ENCODE measurements around the gene DDX42. TPM values are rescaled to one million over a fixed set of nuclear protein-coding genes. Genes with fewer than 3 reads are reported as not detected.
A peak's percentile ranks its signal among the peaks of the same experiment; 100 is the strongest.

DDX42 gene
- total and polyA plus RNA-seq, 2 of the 13 experiments (the other 11 are each of a cell fraction or from before 2014, with no cell fraction given): 87.2 to 92.9 TPM

DNA sequence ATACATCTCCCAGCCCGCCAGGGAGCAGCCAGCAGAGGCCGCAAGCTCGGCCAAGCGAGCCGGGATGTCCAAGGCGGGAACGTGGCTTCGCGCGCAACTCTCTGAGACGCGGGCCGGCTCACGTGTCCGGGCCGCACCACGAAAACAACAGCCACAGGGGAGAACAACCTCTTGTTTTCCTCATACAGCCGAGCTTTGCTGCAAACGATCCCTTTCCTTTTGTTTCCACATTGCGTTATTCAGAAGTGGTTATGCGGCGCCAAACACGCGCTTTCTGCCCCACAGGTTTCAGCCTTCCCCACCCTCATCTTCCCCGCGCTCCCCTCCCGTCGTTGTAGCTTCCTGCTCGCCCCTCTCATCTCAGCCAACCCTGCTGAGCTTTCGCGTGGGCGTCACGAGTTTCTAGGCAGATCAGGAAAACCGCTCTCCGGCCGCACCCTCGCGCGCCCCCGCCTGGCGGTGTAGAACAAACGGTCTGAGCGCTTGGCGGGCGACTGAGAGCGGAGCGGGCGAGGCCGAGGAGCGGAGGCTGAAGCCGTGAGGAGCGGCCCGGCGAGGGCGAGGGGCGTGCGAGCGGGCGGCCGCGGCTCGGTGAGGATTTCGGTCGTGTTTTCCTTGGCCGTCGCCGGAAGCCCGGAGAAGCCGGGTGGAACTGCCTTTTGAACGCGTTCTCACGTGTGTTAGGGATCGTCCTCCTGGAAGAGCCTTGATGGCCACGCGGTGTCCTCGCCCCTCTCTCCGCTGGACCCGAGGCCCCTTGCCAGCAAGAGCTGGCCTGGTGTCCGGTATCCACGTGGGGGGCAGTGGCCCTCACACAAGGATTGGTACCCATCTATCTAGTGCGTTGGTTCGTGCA is 75.1 kb downstream of the DDX42 start (continued):
- TF ChIP-seq, protein P1, sequence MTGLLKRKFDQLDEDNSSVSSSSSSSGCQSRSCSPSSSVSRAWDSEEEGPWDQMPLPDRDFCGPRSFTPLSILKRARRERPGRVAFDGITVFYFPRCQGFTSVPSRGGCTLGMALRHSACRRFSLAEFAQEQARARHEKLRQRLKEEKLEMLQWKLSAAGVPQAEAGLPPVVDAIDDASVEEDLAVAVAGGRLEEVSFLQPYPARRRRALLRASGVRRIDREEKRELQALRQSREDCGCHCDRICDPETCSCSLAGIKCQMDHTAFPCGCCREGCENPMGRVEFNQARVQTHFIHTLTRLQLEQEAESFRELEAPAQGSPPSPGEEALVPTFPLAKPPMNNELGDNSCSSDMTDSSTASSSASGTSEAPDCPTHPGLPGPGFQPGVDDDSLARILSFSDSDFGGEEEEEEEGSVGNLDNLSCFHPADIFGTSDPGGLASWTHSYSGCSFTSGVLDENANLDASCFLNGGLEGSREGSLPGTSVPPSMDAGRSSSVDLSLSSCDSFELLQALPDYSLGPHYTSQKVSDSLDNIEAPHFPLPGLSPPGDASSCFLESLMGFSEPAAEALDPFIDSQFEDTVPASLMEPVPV (CRISPR knock-in tag; IDR thresholded peaks at IDR 0.05): peak; percentile 48; the same call in 1 of the 2 replicates
- TF ChIP-seq ETV6 (CRISPR knock-in tag; conservative IDR thresholded peaks at IDR 0.05) (no peak), ATF7 (IDR thresholded peaks at IDR 0.05) (peak; percentile 66), ATF7 (CRISPR knock-in tag; IDR thresholded peaks at IDR 0.05) (no peak), NFYC (CRISPR knock-in tag; IDR thresholded peaks at IDR 0.05) (peak; percentile 80), ZNF589 (CRISPR knock-in tag; conservative IDR thresholded peaks at IDR 0.05) (no peak)
- TF ChIP-seq, protein P2, sequence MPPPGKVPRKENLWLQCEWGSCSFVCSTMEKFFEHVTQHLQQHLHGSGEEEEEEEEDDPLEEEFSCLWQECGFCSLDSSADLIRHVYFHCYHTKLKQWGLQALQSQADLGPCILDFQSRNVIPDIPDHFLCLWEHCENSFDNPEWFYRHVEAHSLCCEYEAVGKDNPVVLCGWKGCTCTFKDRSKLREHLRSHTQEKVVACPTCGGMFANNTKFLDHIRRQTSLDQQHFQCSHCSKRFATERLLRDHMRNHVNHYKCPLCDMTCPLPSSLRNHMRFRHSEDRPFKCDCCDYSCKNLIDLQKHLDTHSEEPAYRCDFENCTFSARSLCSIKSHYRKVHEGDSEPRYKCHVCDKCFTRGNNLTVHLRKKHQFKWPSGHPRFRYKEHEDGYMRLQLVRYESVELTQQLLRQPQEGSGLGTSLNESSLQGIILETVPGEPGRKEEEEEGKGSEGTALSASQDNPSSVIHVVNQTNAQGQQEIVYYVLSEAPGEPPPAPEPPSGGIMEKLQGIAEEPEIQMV (CRISPR knock-in tag; IDR thresholded peaks at IDR 0.05; ENCODE audit: low read depth): no peak

DNA sequence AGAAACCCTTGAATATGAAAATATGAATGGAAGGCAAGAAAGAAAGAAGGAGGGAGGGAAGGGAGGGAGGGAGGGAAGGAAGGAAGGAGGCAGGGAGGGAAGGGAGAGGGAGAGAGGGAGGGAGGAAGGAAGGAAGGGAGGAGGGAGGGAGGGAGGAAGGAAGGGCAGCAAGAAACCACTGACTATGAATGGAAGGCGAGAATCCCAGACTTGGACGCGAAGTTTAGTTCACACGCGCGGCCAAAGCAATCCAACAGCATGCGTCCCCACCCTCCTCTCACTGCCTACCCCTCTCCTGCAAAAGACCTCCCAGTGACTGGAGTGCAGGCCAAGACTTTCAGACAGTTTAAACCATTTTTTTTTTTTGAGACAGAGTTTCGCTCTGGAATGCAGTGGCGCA is 76.4 kb downstream of the DDX42 start:
- TF ChIP-seq PCBP1 (IDR thresholded peaks at IDR 0.05; ENCODE audit: borderline replicate concordance, low read depth, low read length): 0 out of 2 replicates have a peak, but pooled peaks have one; percentile 81
- TF ChIP-seq AGO2 (optimal IDR thresholded peaks at IDR 0.05; ENCODE audit: low read depth, low read length): no peak
- 0 out of 2 replicates have a peak, but pooled peaks have one; percentile 23 for TF ChIP-seq ZBTB38 (CRISPR knock-in tag; IDR thresholded peaks at IDR 0.05)
- Histone ChIP-seq H3K27me3 (ENCODE audit: control insufficient read depth in 1 of 2, insufficient read depth in 2 of 2, low read length in 2 of 2) (no peaks in the 10 kb centered on the region), H3K9ac (ENCODE audit: insufficient read depth, low read depth, low read length) (no peak overlapping the region), H3K27ac (ENCODE audit: extremely low read length, insufficient read depth, low read length) (no peak overlapping the region), H4K20me1 (ENCODE audit: insufficient read depth, low read length) (no peaks in the 10 kb centered on the region), H2AFZ (ENCODE audit: low read length) (no peak overlapping the region), H3K4me1 (ENCODE audit: insufficient read depth, low read length) (peaks cover 44% of the 10 kb centered on the region), H3K9me3 (ENCODE audit: low read length) (no peaks in the 10 kb centered on the region), H3K36me3 (replicated peaks in 1 of 2; ENCODE audit: control insufficient read depth in 1 of 2, insufficient read depth in 2 of 2, low read length in 2 of 2) (no peaks in the 10 kb centered on the region), H3K4me2 (ENCODE audit: low read depth, low read length) (no peak overlapping the region), H3K79me2 (ENCODE audit: insufficient read depth, low read length) (no peaks in the 10 kb centered on the region), H3K4me3 (replicated peaks in 1 of 3; ENCODE audit: insufficient read depth in 1 of 3, low read depth in 2 of 3, low read length in 3 of 3) (no peak overlapping the region)
- DNase-seq (ENCODE audit: low spot score) (no peak), ATAC-seq (no peak), FAIRE-seq (no peak)
- ChIA-PET CTCF (ENCODE audit: low intra/inter-chr PET ratio, low total read pairs) (no interaction called here), POLR2A (no interaction called here)
- BruUV-seq (replicated peaks): no TSS peak
- intact Hi-C loops (cut with micrococcal nuclease; ENCODE audit: unreplicated experiment): no loop called here
- in situ Hi-C loops (cut with HindIII; ENCODE audit: extremely low pct_ligation_motif_present, low pct_unique_long_range_greater_than_20kb): no loop called here
- WGBS (ENCODE audit: low lambda C conversion rate): 80% methylated on average over 9 of the region's 9 CpGs
